ENCODE results near the gene ATP2B2. TPM values are rescaled to one million over a fixed set of nuclear protein-coding genes. Genes with fewer than 3 reads are reported as not detected.

The ATP2B2 gene
- polyA plus RNA-seq, 3 donors from 2014 or later = not detected

DNA sequence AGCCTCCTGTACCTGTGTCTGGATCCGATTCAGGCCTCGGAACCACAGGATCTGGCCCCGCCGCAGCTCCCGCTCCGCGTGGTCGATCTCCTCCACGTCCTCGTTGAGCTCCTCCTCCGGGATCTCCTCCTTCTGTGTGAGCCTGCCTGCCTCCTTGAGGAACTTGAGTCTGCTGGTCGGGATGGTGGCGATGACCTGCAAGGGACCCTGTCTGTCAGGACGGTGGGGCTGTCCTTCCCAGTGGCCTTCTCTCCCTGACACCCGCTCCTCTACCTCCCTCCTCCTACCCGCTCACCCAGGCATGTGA is 167.3 kb downstream of the ATP2B2 start:
- no peak overlapping the region for H3K27ac Mint-ChIP-seq
- no peaks in the 10 kb centered on the region for H3K9me3 Mint-ChIP-seq
- no peaks in the 10 kb centered on the region for H3K36me3 Mint-ChIP-seq
- DNase-seq = no peak
- no peak overlapping the region for H3K4me3 Mint-ChIP-seq
- no peaks in the 10 kb centered on the region for H3K4me1 Mint-ChIP-seq
- peaks cover 0 to 2% (median 0%) of the 10 kb centered on the region in 3 donors for H3K27me3 Mint-ChIP-seq (ENCODE audit: low read depth in 3 of 3)

DNA sequence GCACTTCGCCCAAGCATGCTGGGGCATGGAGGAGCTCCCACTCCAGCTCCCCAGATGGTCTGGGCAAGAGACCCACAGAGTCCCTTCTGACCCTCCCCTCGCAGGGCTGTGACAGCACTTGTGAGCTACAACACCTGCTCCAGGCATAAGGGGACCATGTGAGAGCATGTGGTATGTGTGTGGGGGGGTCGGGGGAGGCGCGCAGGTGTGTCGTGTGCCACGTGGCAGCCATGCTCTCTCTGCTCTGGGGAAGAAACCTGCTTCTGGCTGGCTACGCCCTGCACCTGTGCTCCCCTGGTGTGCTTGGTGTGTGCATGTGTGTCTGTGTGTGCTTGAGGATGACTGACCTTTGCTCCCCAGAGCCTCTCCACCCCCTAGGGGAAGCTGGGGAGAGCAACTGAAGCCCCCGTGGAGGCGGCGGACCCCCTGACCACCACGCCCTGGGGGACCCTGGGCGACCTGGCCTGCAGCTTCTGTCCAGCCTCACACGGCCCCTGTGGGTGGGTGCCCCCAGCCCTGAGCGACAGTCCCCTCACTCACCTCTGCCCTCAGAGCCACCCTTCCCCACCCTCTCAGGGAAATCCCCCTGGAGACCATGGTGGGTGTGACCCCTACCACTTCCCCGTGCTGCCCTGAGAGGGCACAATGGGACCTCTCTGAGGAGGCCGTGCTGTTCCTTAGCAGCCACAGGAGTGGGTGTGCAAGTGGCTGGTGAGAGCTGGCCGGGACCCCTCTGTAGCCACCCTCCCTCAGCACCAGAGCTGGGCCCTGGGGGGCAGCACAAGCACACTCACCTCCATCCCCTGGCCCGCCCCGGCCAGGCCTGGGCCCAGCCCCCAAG is 167.8 kb downstream of the ATP2B2 start:
- no peak overlapping the region for H3K4me3 Mint-ChIP-seq
- H3K36me3 Mint-ChIP-seq = no peaks in the 10 kb centered on the region
- no peaks in the 10 kb centered on the region for H3K4me1 Mint-ChIP-seq
- H3K27ac Mint-ChIP-seq = no peak overlapping the region
- no peak for DNase-seq
- peaks cover 0 to 2% (median 2%) of the 10 kb centered on the region in 3 donors for H3K27me3 Mint-ChIP-seq (ENCODE audit: low read depth in 3 of 3)
- no peaks in the 10 kb centered on the region for H3K9me3 Mint-ChIP-seq

DNA sequence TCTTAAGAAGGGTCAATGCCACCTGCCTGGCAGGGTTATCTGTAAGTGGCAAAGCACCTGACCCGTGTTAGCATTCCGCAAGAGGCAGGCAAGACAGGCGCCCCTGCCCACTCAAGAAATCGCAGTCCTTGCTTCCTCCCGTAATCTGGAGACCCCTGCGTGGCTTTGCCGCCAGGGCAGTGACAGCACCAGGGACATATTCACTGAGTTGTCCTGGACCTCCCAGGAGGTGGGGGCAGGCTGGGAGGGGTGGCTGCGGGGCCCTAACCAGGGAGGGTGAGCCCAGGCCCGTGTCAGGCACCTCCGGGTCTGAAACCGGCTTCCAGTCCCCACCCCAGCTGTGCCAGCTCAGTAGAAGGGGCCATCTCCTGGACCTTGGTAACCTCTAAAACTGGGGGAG is 168.6 kb downstream of the ATP2B2 start:
- H3K9me3 Mint-ChIP-seq = no peaks in the 10 kb centered on the region
- H3K4me3 Mint-ChIP-seq = no peak overlapping the region
- DNase-seq = no peak
- H3K36me3 Mint-ChIP-seq = no peaks in the 10 kb centered on the region
- no peak overlapping the region for H3K27ac Mint-ChIP-seq
- H3K4me1 Mint-ChIP-seq = no peaks in the 10 kb centered on the region
- peaks cover 0 to 5% (median 2%) of the 10 kb centered on the region in 3 donors for H3K27me3 Mint-ChIP-seq (ENCODE audit: low read depth in 3 of 3)

DNA sequence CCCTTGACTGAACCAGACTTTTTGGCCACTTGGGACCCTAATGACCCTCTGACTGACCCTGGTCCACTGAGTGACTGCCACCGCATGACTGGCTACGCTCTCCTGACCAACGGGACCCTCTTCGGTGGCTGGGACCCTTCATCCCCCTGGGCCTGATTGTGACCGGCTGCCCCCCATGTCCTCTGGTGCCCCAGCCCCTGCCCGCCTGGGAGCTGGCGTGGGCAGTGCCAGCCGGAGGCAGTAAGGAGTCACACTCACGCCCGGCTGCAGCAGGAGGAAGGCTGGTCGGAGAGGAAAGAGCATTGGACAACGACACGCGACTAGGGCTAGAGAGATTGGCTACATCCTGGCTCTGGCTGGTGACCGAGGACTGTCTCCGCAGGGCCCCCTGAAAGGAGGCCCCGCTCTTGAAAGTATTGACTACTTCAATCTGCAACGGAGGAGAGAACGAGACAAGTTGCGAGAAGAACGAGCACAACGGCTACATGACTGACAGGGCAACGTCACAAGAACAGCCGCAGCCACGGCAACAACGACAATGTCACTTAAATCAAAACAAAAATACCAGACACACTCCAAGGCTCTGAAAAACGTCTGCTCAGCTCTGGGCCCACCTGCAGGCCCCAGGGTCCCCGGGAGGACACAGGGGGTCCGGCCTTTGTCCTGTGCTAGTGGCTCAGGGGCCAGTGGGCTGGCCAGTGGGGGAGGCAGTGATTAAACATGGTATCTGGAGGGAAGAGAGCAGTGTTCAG is 169.3 kb downstream of the ATP2B2 start:
- Mint-ChIP-seq H3K4me3 (no peak overlapping the region), H3K36me3 (no peaks in the 10 kb centered on the region), H3K27me3 (ENCODE audit: low read depth in 3 of 3) (peaks cover 0 to 5% (median 2%) of the 10 kb centered on the region in 3 donors), H3K27ac (no peak overlapping the region), H3K4me1 (no peaks in the 10 kb centered on the region), H3K9me3 (no peaks in the 10 kb centered on the region)
- no peak for DNase-seq

DNA sequence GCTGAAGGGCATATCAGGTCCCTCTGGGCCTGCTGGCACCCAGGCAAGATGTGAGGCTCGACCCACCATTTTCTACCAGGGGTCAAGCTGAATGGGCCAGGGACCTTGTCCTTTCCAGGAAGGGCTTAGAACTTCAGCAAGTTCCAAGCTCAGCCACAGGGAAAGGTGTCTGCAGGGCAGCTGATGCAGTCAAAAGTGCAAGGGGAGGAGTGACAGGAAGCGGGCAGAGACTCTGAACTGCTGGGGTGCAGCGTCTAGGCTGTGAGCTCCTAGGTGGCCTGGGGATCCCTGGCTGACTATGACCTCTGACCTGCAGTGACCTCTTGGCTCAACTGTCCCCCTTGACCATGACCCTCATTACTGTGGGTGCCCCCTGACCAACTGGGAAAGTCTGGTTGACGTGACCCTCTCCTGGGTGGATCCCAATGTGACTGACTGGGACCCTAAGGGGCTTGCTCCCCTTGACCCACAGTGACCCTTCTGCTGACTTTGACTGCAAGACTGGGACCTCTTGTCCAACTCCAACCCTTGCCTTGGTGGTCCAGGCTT is 170.1 kb downstream of the ATP2B2 start:
- H3K27me3 Mint-ChIP-seq (ENCODE audit: low read depth in 3 of 3) = peaks cover 0 to 5% (median 2%) of the 10 kb centered on the region in 3 donors
- H3K4me3 Mint-ChIP-seq = no peak overlapping the region
- H3K4me1 Mint-ChIP-seq = no peaks in the 10 kb centered on the region
- H3K36me3 Mint-ChIP-seq = no peaks in the 10 kb centered on the region
- DNase-seq = no peak
- no peak overlapping the region for H3K27ac Mint-ChIP-seq
- no peaks in the 10 kb centered on the region for H3K9me3 Mint-ChIP-seq

DNA sequence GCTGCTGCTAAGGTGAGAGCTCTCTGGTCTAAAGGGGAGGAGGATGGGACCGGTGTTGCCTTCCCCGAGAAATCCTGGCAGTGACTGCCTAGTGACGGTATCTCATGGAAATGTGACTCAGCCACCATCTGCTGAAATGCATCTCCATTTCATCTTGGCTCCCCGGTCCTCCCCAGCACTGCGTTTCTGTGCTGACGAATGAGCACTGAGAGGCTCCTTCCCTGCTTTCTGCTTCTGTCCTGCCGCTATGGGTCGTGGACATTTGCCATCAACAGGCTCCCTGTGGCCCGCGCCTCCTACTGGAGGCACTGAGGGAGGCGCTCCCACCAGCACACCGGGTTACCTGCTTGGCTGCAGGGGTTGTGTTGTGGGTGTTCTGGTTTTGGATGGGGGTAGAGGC is 170.9 kb downstream of the ATP2B2 start:
- no peak for DNase-seq
- Mint-ChIP-seq H3K27ac (no peak overlapping the region), H3K9me3 (no peaks in the 10 kb centered on the region), H3K4me3 (no peak overlapping the region), H3K4me1 (no peaks in the 10 kb centered on the region), H3K36me3 (no peaks in the 10 kb centered on the region), H3K27me3 (ENCODE audit: low read depth in 3 of 3) (peaks cover 0 to 5% (median 2%) of the 10 kb centered on the region in 3 donors)

DNA sequence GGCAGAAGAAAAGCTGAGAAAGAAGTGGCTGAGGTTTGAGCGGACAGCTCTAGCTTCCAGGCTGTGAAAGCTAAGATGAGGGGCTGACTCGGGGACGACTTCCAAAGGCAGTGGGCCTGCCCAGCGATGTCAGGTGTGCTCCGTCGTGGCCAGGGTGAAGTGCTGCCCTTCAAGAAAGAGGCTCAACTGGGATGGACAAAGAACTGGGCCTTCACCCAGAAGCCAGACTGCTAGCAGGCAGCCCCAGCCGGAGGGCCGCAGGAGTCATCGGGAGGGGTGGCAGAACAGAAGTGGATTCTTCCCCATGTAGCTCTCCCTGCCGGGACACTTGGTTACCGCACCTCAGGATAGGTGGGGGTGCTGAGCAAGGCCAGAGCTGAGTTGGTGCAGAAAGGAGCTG is 171.3 kb downstream of the ATP2B2 start:
- DNase-seq = no peak
- Mint-ChIP-seq H3K4me1 (no peaks in the 10 kb centered on the region), H3K27ac (no peak overlapping the region), H3K27me3 (ENCODE audit: low read depth in 3 of 3) (peaks cover 0 to 5% (median 4%) of the 10 kb centered on the region in 3 donors), H3K36me3 (no peaks in the 10 kb centered on the region), H3K4me3 (no peak overlapping the region), H3K9me3 (no peaks in the 10 kb centered on the region)

DNA sequence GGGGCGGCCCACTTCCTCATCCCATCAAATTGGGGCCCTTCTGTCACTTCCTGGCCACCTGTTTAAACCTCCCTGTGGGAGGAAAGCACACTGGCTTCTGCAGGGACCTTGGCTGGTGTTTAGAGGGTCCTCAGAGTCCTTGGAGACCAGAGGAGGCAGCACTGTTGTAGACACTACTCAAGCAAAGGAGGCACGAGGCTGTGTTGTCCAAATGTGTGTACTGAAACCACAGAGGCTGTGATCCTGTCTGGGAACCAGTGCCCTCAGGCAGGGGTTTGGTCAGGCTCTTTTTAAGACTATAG is 172.1 kb downstream of the ATP2B2 start:
- no peak overlapping the region for H3K4me3 Mint-ChIP-seq

DNA sequence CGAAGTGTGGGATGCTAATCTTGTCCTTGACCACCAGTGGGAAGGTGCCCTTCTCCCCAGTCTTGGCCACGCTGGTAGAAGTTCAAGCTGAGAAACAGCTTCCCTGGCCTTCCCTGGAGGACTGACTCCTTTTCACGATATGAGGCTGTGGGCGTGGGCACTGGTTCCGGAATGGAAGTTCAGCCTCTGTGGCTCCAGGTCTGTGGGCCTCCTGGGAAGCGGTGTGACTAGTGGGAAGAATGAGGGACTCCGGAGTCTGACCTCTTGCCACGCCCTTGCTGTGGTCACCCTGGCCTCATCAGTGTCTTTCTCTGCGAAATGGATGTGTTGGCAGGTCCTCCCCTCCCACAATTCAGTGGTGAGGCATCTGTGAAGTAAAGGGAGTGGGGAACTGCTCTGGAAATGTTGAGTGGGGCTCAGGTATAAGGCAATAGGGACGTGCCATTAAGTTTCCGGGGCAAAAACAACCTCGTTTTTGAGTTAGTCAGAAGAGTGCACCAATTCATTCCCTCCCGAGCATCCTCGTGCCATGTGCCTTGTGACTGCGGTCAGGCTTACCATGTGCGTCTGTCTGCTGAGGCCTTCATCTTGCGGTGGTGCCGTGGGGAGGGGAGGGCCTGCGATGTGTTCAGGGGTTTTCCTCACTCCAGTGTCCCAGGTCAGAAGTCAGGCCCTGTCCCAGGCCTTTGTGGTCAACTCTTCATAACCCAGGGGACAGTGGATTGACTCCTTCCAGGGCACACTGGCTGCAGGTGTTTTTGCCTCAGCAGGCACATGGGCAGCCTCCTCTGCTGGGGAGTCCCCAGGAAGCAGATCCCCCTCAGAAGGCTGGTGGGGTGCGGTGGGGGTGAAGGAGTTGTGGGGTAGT is 172.7 kb downstream of the ATP2B2 start:
- no peak for DNase-seq
- Mint-ChIP-seq H3K4me1 (no peaks in the 10 kb centered on the region), H3K36me3 (no peaks in the 10 kb centered on the region), H3K4me3 (no peak overlapping the region), H3K27ac (no peak overlapping the region), H3K9me3 (peaks cover 0 to 2% (median 0%) of the 10 kb centered on the region in 6 donors), H3K27me3 (ENCODE audit: low read depth in 3 of 3) (peaks cover 0 to 5% (median 4%) of the 10 kb centered on the region in 3 donors)

More for the DNA sequence above, 172.1 kb downstream of the ATP2B2 start:
- Mint-ChIP-seq H3K27me3 (ENCODE audit: low read depth in 3 of 3) (peaks cover 0 to 5% (median 4%) of the 10 kb centered on the region in 3 donors), H3K4me1 (no peaks in the 10 kb centered on the region), H3K27ac (no peak overlapping the region), H3K36me3 (no peaks in the 10 kb centered on the region), H3K9me3 (peaks cover 0 to 2% (median 0%) of the 10 kb centered on the region in 6 donors)
- DNase-seq = no peak

DNA sequence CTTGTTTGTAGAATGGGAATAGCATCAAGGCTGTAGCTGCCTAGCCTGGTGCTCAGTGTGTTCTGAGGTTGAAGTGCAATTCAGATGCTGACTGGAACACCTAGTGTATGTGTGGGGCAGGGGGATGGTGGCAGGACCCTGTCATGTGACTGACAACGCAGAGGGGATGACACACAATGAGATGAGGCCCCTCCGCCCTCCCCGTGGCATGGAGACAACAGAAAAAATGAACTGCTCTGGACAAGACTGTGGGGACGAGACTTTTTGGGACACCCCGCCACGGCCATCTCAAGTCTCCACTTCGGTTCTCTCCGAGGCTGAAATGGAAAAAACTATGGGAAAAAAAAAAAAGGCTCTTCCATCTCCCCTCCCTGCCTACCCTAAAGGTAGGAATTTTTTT is 174.1 kb downstream of the ATP2B2 start:
- DNase-seq = no peak
- H3K9me3 Mint-ChIP-seq = peaks cover 0 to 2% (median 0%) of the 10 kb centered on the region in 6 donors
- no peak overlapping the region for H3K4me3 Mint-ChIP-seq
- H3K27me3 Mint-ChIP-seq (ENCODE audit: low read depth in 3 of 3) = peaks cover 2 to 5% (median 4%) of the 10 kb centered on the region in 3 donors
- H3K36me3 Mint-ChIP-seq = no peaks in the 10 kb centered on the region
- H3K4me1 Mint-ChIP-seq = no peaks in the 10 kb centered on the region
- no peak overlapping the region for H3K27ac Mint-ChIP-seq

DNA sequence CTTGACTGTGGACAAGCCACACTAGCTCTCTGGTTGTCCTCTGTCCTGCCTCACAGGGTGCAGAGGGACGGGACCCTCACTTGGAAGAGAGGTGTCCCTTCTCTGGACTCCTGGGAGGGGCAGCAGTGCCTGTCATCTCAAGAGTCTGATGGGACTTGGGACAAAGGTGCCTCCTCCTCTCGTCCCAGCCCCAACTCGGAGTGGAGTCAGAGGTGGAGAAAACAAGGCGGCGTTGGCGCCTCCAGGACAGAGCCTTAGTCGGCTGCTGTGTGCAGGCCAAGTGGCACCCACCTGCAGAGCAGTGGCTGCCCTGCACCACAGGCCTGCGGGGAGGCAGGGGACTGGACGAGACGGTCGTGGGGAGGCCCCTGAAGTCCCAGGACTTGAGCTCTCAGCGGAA is 175.1 kb downstream of the ATP2B2 start:
- Mint-ChIP-seq H3K27me3 (ENCODE audit: low read depth in 3 of 3) (peaks cover 4 to 8% (median 4%) of the 10 kb centered on the region in 3 donors), H3K4me3 (no peak overlapping the region), H3K9me3 (peaks cover 0 to 2% (median 0%) of the 10 kb centered on the region in 6 donors), H3K4me1 (no peaks in the 10 kb centered on the region), H3K36me3 (no peaks in the 10 kb centered on the region), H3K27ac (no peak overlapping the region)
- DNase-seq = no peak

DNA sequence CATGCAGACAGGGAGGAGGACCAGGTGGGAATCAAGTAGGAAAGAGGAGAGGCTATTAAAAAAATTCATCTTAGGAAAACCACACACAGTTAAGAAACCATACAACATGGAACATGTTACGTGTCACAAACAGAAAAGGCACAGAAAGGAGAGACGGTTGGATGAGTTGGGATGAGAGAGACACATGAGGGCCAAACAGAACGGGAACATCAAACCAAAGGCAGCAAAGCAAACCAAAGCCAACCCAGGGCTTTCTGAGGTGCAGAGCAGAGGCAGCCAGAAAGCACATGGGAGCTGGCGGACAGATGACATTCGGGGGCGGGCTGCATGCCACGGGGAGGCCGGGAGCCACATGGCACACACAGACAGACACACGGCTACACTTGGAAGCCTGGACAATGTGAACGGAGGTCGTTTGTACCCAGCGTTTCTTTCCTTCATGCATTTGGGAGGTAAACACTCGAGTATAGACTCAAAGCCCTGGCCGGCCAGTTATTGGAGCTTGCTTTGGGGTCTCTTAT is 175.8 kb downstream of the ATP2B2 start:
- no peak overlapping the region for H3K27ac Mint-ChIP-seq

DNA sequence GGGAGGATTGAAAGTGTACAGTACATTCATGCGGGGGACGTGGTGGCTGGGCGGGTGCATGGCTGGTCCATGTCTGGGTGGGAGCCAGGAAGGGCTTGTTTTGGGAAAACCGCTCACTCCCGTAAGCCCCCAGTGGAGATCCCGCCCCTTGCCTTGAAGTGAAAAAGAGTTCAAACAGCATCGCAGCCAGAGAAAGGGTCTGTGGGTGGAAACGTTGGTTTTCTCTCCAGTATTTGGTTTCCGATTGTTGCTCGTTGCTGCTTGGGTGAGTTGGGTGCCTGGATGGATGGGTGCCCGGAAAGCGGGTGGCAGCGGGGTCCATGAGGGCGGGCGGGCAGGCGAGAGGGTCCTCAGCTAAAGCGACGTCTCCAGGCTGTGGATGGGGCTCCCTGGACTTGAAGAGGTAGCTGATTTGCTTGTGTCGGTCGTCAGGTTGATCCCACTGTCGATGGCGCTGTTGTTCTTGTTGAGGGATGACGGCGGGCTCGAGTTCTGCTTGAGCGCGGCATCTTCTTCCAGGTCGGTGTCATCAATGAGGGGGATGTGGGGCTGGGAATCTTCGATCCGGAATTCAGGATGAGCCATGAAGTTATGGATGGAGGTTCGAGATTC is 176.8 kb downstream of the ATP2B2 start:
- no peak overlapping the region for H3K27ac Mint-ChIP-seq
- H3K36me3 Mint-ChIP-seq = no peaks in the 10 kb centered on the region
- DNase-seq = no peak

More for the DNA sequence above, 175.8 kb downstream of the ATP2B2 start:
- peaks cover 2 to 8% (median 5%) of the 10 kb centered on the region in 3 donors for H3K27me3 Mint-ChIP-seq (ENCODE audit: low read depth in 3 of 3)
- H3K36me3 Mint-ChIP-seq = no peaks in the 10 kb centered on the region
- H3K9me3 Mint-ChIP-seq = peaks cover 0 to 2% (median 0%) of the 10 kb centered on the region in 6 donors
- H3K4me3 Mint-ChIP-seq = no peak overlapping the region
- no peaks in the 10 kb centered on the region for H3K4me1 Mint-ChIP-seq
- DNase-seq = no peak

More for the DNA sequence above, 176.8 kb downstream of the ATP2B2 start:
- peaks cover 0 to 2% (median 0%) of the 10 kb centered on the region in 6 donors for H3K9me3 Mint-ChIP-seq
- H3K4me1 Mint-ChIP-seq = no peaks in the 10 kb centered on the region
- H3K4me3 Mint-ChIP-seq = no peak overlapping the region
- H3K27me3 Mint-ChIP-seq (ENCODE audit: low read depth in 3 of 3) = peaks cover 2 to 8% (median 8%) of the 10 kb centered on the region in 3 donors

All from immature natural killer cell (primary cell).